GM23248 (cell line): ENCODE results near the gene MAFG.

Experiments used
- EZH2 ChIP-seq: fragments of 200-600 bp; sonication (generic); IDR thresholded peaks from 2 replicates; pipeline ENCODE4 v1.6.1; 2018; ENCODE audit warnings: antibody characterized with exemption, mild to moderate bottlenecking; ENCODE audit not compliant: insufficient read depth, poor library complexity, severe bottlenecking
- EZH2phosphoT487 ChIP-seq: fragments of 200-600 bp; sonication (generic); IDR thresholded peaks from 2 replicates; pipeline ENCODE4 v1.6.1; 2018; ENCODE audit warnings: antibody characterized with exemption, moderate library complexity, mild to moderate bottlenecking, low read depth; ENCODE audit not compliant: insufficient read depth

GRCh38 chr17:81899514-81900166 lies 27.9 kb downstream of the MAFG start:
- TF ChIP-seq EZH2phosphoT487 (no peak), EZH2 (no peak)
